Stimulated activated memory B cell treated with anti-CD40 and anti-IgM and Interleukin-4, amounts not matched to agents 10 μg/mL and 1 μg/mL and 100 μg/mL, for 72 hours (primary cell): ENCODE data around the gene ZFP69.

ENCODE experiments used
- ATAC-seq: fragments of 150-1000 bp; cut with Tn5 transposase; 2 replicates; pipeline ENCODE4 v1.10.0; 2021
- H3K27ac Mint-ChIP-seq: one replicate; pipeline ENCODE4 v1.8.0; 2022; ENCODE audit warnings: mild to moderate bottlenecking, mixed read lengths
- H3K27me3 Mint-ChIP-seq: one replicate; pipeline ENCODE4 v1.8.0; 2022; ENCODE audit warnings: mixed read lengths
- H3K36me3 Mint-ChIP-seq: one replicate; pipeline ENCODE4 v1.8.0; 2022; ENCODE audit warnings: mixed read lengths
- H3K4me1 Mint-ChIP-seq: one replicate; pipeline ENCODE4 v1.8.0; 2022; ENCODE audit warnings: mixed read lengths
- H3K4me3 Mint-ChIP-seq: one replicate; pipeline ENCODE4 v1.8.0; 2022; ENCODE audit warnings: mild to moderate bottlenecking, moderate library complexity, mixed read lengths
- H3K9me3 Mint-ChIP-seq: one replicate; pipeline ENCODE4 v1.8.0; 2022; ENCODE audit warnings: mixed read lengths

The ZFP69 gene

GRCh38 chr1:40476924-40477677 is at the start of gene ZFP69:
ZFP69 (plus strand) TSS chr1:40477290; CDS start chr1:40479362, 2,072 bp downstream.
- Mint-ChIP-seq H3K9me3 (peaks cover 11% of the 10 kb centered on the region), H3K27me3 (no peaks in the 10 kb centered on the region), H3K36me3 (peaks cover 31% of the 10 kb centered on the region), H3K4me3 (peak within 1 kb of the TSS; percentile 86), H3K27ac (peak within 1 kb of the TSS; percentile 82), H3K4me1 (peaks cover 19% of the 10 kb centered on the region)
- peak; percentile 96 for ATAC-seq

DNA sequence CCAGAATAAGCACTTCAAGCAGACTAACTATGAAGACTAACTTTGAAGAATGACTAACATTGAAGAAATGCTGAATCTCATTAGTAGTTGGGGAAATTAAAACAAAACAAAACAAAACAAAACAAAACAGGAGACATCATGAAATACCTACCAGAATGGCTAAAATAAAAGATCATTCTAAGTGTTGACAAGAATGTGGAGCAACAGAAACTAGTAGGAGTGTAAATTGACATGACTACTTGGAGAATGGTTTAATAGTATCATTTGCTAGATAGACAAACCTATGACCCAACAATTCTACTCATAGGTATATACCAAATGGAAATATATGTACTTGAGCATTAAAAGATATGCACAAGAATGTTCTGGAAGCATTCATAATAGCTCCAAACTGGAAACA is 45.7 kb upstream of the ZFP69 start:
- Mint-ChIP-seq H3K4me3 (no peak overlapping the region), H3K27ac (no peak overlapping the region), H3K36me3 (peaks cover 6% of the 10 kb centered on the region), H3K9me3 (peaks cover 4% of the 10 kb centered on the region), H3K4me1 (no peaks in the 10 kb centered on the region), H3K27me3 (no peaks in the 10 kb centered on the region)
- no peak for ATAC-seq

DNA sequence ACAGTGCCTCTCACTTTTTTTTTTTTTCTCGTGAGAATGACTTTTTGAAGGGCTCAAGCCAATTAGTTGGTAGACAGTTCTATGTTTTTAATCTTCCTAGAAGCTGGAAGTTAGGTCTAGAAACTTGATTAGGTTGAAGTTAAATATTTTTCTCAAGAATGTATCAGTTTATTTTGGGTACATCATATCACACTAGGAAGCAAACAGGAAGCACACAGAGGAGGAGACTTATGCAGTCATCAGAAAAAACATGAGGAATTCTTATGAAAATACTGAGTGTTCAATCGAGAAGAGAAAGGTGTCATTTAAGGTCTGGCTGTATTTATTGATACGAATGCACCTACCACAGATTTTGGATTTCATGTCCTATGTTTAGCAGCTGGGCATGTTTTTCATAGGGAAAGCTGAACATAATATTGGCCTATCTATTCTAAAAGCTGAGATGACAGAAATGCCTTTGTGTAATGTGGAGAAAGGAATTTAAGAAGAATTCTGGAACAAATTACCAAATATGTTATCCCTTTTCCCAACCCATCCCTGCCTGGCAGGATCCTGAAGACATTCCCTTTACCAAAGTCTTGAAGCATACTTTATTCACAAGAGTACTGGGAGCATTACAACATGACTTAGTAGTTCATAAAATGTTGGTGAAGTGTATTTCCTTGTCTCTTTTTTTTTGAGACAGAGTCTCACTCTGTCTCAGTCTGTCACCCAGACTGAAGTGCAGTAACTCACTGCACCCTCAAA is 44.3 kb upstream of the ZFP69 start:
- H3K4me1 Mint-ChIP-seq = no peaks in the 10 kb centered on the region
- no peak for ATAC-seq
- H3K9me3 Mint-ChIP-seq = no peaks in the 10 kb centered on the region
- H3K4me3 Mint-ChIP-seq = no peak overlapping the region
- H3K27me3 Mint-ChIP-seq = no peaks in the 10 kb centered on the region
- H3K36me3 Mint-ChIP-seq = no peaks in the 10 kb centered on the region
- H3K27ac Mint-ChIP-seq = no peak overlapping the region

GRCh38 chr1:40435471-40435870 is 41.6 kb upstream of the ZFP69 start:
- Mint-ChIP-seq H3K36me3 (no peaks in the 10 kb centered on the region), H3K27ac (no peak overlapping the region), H3K4me1 (peaks cover 8% of the 10 kb centered on the region), H3K27me3 (no peaks in the 10 kb centered on the region), H3K4me3 (no peak overlapping the region), H3K9me3 (no peaks in the 10 kb centered on the region)
- ATAC-seq = no peak

DNA sequence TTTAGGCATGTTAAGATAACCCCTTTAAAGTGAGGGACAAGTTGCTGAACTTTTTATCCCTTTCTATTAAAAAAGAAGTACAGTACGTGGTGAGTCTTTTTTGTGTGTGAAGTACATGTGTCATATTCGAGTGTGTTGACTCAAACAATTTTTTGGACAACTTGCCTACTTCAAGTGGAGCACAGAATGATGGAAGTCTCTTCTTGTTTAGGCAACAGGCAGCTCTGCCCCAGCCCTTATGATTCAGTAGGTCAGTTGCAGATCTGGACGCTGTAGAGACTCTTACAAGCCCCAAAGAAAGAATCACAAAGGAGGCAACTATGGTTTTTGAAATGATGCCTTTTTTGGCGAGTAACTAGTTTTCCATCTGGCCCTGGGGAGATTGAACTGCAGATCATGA is 41.2 kb upstream of the ZFP69 start:
- Mint-ChIP-seq H3K36me3 (no peaks in the 10 kb centered on the region), H3K27ac (no peak overlapping the region), H3K4me3 (no peak overlapping the region), H3K27me3 (no peaks in the 10 kb centered on the region), H3K4me1 (peaks cover 8% of the 10 kb centered on the region), H3K9me3 (no peaks in the 10 kb centered on the region)
- ATAC-seq = no peak

- no peak overlapping the region for H3K4me3 Mint-ChIP-seq
- peak; percentile 53 for ATAC-seq
- peaks cover 8% of the 10 kb centered on the region for H3K4me1 Mint-ChIP-seq
- H3K36me3 Mint-ChIP-seq = no peaks in the 10 kb centered on the region
- no peaks in the 10 kb centered on the region for H3K27me3 Mint-ChIP-seq
- H3K9me3 Mint-ChIP-seq = no peaks in the 10 kb centered on the region
- H3K27ac Mint-ChIP-seq = no peak overlapping the region
Observed at GRCh38 chr1:40438391-40439015, 38.6 kb upstream of the ZFP69 start.

- no peak overlapping the region for H3K27ac Mint-ChIP-seq
- peaks cover 8% of the 10 kb centered on the region for H3K4me1 Mint-ChIP-seq
- no peaks in the 10 kb centered on the region for H3K27me3 Mint-ChIP-seq
- H3K4me3 Mint-ChIP-seq = no peak overlapping the region
- no peaks in the 10 kb centered on the region for H3K9me3 Mint-ChIP-seq
- no peak for ATAC-seq
- H3K36me3 Mint-ChIP-seq = peaks cover 5% of the 10 kb centered on the region
Observed at GRCh38 chr1:40439247-40439646, 37.8 kb upstream of the ZFP69 start.

- ATAC-seq = peak; percentile 91
- peaks cover 46% of the 10 kb centered on the region for H3K36me3 Mint-ChIP-seq
- H3K9me3 Mint-ChIP-seq = peaks cover 16% of the 10 kb centered on the region
- H3K4me3 Mint-ChIP-seq = peak within 1 kb of the TSS; percentile 87
- no peaks in the 10 kb centered on the region for H3K27me3 Mint-ChIP-seq
- H3K27ac Mint-ChIP-seq = peak within 1 kb of the TSS; percentile 95
- peaks cover 32% of the 10 kb centered on the region for H3K4me1 Mint-ChIP-seq
Observed at GRCh38 chr1:40449684-40450494, 27.2 kb upstream of the ZFP69 start, which contains the start of gene ZFP69B. ZFP69B (plus strand) TSS chr1:40450476; CDS start chr1:40450962, 486 bp downstream.

DNA sequence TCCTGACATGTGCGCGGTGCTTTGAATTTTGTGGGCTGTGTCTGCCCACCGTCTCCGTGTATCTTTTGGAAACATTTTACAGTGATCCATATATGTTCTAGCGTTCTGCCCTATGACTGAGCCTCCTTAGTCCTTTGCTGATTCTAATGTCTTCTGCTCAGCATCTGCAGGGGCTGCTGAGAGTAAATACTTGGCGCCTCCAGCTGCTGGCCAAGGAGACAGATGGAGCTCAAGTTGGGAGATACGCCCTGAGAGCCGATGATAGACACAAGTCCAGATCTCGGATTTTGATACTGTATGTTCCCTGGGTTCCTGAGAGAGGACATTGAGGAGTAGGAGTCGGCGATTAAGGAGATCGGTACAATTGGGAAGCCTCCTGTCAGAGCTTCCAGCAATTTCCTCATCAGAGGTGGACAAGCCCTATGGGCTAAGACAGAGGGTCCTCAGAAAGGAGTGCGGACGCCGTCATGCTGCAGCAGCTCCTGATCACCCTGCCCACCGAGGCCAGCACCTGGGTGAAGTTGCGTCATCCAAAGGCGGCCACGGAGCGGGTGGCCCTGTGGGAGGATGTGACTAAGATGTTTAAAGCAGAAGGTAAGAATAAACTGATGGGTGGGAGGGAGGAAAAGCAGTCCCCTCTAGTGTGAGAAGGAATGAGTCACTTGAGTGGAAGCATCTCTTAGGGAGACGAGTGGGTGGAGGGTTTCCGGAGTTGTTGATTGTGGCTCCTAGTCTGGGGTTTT is 26.4 kb upstream of the ZFP69 start:
- H3K27ac Mint-ChIP-seq = peak overlapping the region; percentile 95
- peaks cover 32% of the 10 kb centered on the region for H3K4me1 Mint-ChIP-seq
- H3K36me3 Mint-ChIP-seq = peaks cover 46% of the 10 kb centered on the region
- ATAC-seq = peak; percentile 86
- peak overlapping the region; percentile 87 for H3K4me3 Mint-ChIP-seq
- no peaks in the 10 kb centered on the region for H3K27me3 Mint-ChIP-seq
- peaks cover 15% of the 10 kb centered on the region for H3K9me3 Mint-ChIP-seq

DNA sequence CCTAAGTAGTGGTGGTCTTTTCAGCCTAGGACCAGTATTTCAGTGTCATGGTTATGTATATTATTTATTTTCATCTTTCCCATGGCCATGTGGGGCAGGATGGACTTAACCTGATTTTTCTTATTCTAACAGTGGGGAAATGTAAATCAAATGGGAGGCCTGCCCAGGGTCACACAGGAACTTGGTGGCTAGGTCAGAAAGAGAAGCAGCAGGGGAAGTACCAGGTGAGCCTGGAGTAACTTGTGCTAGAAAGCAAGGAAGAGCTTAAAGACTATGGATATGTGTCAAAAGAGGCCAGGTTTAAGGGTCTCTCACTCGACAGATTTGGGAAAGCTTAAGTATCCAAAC is 25.9 kb upstream of the ZFP69 start:
- Mint-ChIP-seq H3K9me3 (peaks cover 13% of the 10 kb centered on the region), H3K4me1 (peaks cover 32% of the 10 kb centered on the region), H3K27ac (peak overlapping the region; percentile 95), H3K27me3 (no peaks in the 10 kb centered on the region), H3K4me3 (peak overlapping the region; percentile 87), H3K36me3 (peaks cover 46% of the 10 kb centered on the region)
- ATAC-seq = peak; percentile 2

DNA sequence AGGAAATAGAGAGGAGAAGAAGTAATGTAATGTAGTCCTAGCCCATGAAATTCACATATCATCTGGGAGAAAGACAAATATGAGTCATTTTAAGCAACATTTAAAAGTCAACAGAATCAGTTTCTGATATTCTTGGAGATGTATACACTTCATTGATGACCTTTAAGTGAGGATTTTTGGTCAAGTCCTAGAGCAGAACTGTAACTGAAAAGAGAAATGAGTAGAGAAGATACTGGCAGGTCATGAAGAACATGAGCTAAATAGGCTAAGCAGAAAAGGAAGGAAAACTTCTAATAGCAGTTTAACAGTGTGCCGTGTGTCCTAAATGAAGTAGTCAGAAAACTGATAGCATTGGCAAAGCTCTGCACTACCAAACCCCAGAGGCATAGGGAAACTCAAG is 22.2 kb upstream of the ZFP69 start:
- Mint-ChIP-seq H3K27ac (peak overlapping the region; percentile 43), H3K27me3 (no peaks in the 10 kb centered on the region), H3K4me1 (peaks cover 24% of the 10 kb centered on the region), H3K9me3 (peaks cover 31% of the 10 kb centered on the region), H3K36me3 (peaks cover 83% of the 10 kb centered on the region), H3K4me3 (no peak overlapping the region)
- peak; percentile 57 for ATAC-seq

DNA sequence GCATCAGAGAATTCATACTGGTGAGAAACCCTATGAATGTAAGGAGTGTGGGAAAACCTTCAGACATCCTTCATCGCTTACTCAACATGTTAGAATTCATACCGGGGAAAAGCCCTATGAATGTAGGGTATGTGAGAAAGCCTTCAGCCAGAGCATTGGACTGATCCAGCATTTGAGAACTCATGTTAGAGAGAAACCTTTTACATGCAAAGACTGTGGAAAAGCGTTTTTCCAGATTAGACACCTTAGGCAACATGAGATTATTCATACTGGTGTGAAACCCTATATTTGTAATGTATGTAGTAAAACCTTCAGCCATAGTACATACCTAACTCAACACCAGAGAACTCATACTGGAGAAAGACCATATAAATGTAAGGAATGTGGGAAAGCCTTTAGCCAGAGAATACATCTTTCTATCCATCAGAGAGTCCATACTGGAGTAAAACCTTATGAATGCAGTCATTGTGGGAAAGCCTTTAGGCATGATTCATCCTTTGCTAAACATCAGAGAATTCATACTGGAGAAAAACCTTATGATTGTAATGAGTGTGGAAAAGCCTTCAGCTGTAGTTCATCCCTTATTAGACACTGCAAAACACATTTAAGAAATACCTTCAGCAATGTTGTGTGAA is 14.0 kb upstream of the ZFP69 start:
- Mint-ChIP-seq H3K4me3 (no peak overlapping the region), H3K36me3 (peaks cover 88% of the 10 kb centered on the region), H3K9me3 (peaks cover 41% of the 10 kb centered on the region), H3K4me1 (no peaks in the 10 kb centered on the region), H3K27ac (no peak overlapping the region), H3K27me3 (no peaks in the 10 kb centered on the region)
- ATAC-seq = no peak

DNA sequence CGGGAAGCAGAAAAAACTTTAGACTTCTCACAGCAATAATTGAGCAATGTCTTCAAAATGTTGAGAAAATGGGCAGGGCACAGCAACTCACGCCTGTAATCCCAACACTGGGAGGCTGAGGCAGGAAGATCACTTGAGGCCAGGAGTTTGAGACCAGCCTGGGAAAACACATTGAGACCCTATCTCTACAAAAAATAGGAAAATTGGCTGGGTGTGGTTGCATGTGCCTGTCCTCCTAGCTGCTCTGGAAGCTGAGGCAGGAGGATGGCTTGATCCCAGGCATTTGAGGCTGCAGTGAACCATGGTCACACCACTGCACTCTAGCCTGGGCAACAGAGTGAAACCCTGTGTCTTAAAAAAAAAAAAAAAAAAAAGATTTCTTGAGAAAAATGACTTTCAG is 7.8 kb upstream of the ZFP69 start:
- peaks cover 47% of the 10 kb centered on the region for H3K9me3 Mint-ChIP-seq
- peaks cover 71% of the 10 kb centered on the region for H3K36me3 Mint-ChIP-seq
- no peak overlapping the region for H3K4me3 Mint-ChIP-seq
- no peaks in the 10 kb centered on the region for H3K4me1 Mint-ChIP-seq
- no peaks in the 10 kb centered on the region for H3K27me3 Mint-ChIP-seq
- ATAC-seq = no peak
- H3K27ac Mint-ChIP-seq = no peak overlapping the region

GRCh38 chr1:40475268-40475667 is 1.8 kb upstream of the ZFP69 start:
- Mint-ChIP-seq H3K27ac (no peak overlapping the region), H3K4me1 (peaks cover 19% of the 10 kb centered on the region), H3K27me3 (no peaks in the 10 kb centered on the region), H3K36me3 (peaks cover 25% of the 10 kb centered on the region), H3K9me3 (peaks cover 18% of the 10 kb centered on the region), H3K4me3 (no peak overlapping the region)
- ATAC-seq = no peak
